Ascending aorta (tissue), 2 donors: ENCODE data around the gene CEACAM20. TPM values are rescaled to one million over a fixed set of nuclear protein-coding genes. Genes with fewer than 3 reads are reported as not detected.

Experiments
- DNase-seq, 2 donors: peaks; one replicate each; pipeline ENCODE4 v3.0.0-alpha.2; 2019; ENCODE audit warnings: low spot score in 2 of 2
- H3K27ac ChIP-seq, 2 donors: fragments of 200-600 bp; sonication (generic); one replicate each; pipeline ENCODE4 v1.5.1; 2016 to 2017; ENCODE audit warnings: mild to moderate bottlenecking in 1 of 2
- H3K27me3 ChIP-seq: fragments of 200-600 bp; sonication (generic); one replicate; pipeline ENCODE4 v1.5.1; 2017
- H3K36me3 ChIP-seq, 2 donors: fragments of 200-600 bp; sonication (generic); one replicate each; pipeline ENCODE4 v1.5.1; 2016
- H3K4me1 ChIP-seq, 2 donors: fragments of 200-600 bp; sonication (generic); one replicate each; pipeline ENCODE4 v1.5.1; 2016 to 2017; ENCODE audit warnings: mild to moderate bottlenecking in 1 of 2
- H3K4me3 ChIP-seq, 2 donors: fragments of 200-600 bp; sonication (generic); one replicate each; pipeline ENCODE4 v1.5.1; 2016 to 2017; ENCODE audit warnings: mild to moderate bottlenecking in 1 of 2
- H3K9me3 ChIP-seq, 2 donors: fragments of 200-600 bp; sonication (generic); one replicate each; pipeline ENCODE4 v1.5.1; 2016
- intact Hi-C: fragments of 100-400 bp; cut with DNase I; formaldehyde crosslinking; loops from one replicate; pipeline ENCODE4 v1.15.1; 2023
- total RNA-seq: library from RNA; depleted of rRNA; stranded (reverse); fragments of >200 nt; gene quantifications from one replicate; pipeline ENCODE4 v1.1.0, GENCODE V29; 2016
- TF ChIP-seq, protein P1 (sequence below), 3 experiments: fragments of 200-600 bp in 2 of 3; fragments of 450-650 bp in 1 of 3; sonication (generic) in 2 of 3; IDR thresholded peaks; one replicate each; pipeline ENCODE4 v1.5.1; 2016 to 2019; ENCODE audit warnings: antibody characterized with exemption in 3 of 3, mild to moderate bottlenecking in 1 of 3, moderate library complexity in 1 of 3

Gene CEACAM20
- total RNA-seq, 1 donor from 2014 or later = not detected

DNA sequence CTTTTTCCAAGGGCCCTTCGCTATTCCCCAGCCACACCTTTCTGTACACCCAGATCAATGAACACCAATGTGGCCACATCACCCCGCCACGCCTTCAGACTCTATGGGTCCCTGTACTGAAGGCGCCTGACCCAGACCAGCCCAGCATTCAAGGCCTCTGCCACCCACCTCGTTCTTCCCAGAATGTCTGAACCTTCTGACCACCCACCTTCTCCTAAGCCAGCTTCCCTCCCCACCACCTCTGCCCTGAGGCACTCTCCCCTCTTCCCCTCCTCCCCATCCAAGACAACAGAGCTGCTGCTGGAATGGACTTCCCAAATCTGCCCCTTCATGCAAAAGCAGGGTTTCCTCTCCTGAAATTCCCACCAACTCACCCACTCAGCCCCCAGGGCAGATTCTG is 3.3 kb upstream of the CEACAM20 start:
- Histone ChIP-seq H3K36me3 (no peaks in the 10 kb centered on the region), H3K9me3 (no peaks in the 10 kb centered on the region), H3K4me1 (no peaks in the 10 kb centered on the region), H3K27me3 (no peaks in the 10 kb centered on the region), H3K4me3 (no peak overlapping the region), H3K27ac (no peak overlapping the region)
- DNase-seq = no peak
- TF ChIP-seq, protein P1, sequence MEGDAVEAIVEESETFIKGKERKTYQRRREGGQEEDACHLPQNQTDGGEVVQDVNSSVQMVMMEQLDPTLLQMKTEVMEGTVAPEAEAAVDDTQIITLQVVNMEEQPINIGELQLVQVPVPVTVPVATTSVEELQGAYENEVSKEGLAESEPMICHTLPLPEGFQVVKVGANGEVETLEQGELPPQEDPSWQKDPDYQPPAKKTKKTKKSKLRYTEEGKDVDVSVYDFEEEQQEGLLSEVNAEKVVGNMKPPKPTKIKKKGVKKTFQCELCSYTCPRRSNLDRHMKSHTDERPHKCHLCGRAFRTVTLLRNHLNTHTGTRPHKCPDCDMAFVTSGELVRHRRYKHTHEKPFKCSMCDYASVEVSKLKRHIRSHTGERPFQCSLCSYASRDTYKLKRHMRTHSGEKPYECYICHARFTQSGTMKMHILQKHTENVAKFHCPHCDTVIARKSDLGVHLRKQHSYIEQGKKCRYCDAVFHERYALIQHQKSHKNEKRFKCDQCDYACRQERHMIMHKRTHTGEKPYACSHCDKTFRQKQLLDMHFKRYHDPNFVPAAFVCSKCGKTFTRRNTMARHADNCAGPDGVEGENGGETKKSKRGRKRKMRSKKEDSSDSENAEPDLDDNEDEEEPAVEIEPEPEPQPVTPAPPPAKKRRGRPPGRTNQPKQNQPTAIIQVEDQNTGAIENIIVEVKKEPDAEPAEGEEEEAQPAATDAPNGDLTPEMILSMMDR (IDR thresholded peaks at IDR 0.05) = no peak
- intact Hi-C loops = no loop called here

- Histone ChIP-seq H3K4me1 (no peaks in the 10 kb centered on the region), H3K4me3 (no peak overlapping the region), H3K27ac (no peak overlapping the region), H3K27me3 (no peaks in the 10 kb centered on the region), H3K9me3 (no peaks in the 10 kb centered on the region), H3K36me3 (no peaks in the 10 kb centered on the region)
- TF ChIP-seq, protein P1 (IDR thresholded peaks at IDR 0.05) = no peak
- DNase-seq = no peak
- intact Hi-C loops = no loop called here
Observed at GRCh38 chr19:44530777-44531176, 1.3 kb upstream of the CEACAM20 start.

GRCh38 chr19:44527554-44527953 is 1.9 kb downstream of the CEACAM20 start:
- no peak overlapping the region for H3K4me3 ChIP-seq

GRCh38 chr19:44525721-44526430 is 3.6 kb downstream of the CEACAM20 start:
- Histone ChIP-seq H3K27me3 (no peaks in the 10 kb centered on the region), H3K4me1 (no peaks in the 10 kb centered on the region), H3K27ac (no peak overlapping the region), H3K36me3 (no peaks in the 10 kb centered on the region), H3K9me3 (no peaks in the 10 kb centered on the region), H3K4me3 (no peak overlapping the region)
- TF ChIP-seq, protein P1 (IDR thresholded peaks at IDR 0.05) = no peak
- no peak for DNase-seq
- intact Hi-C loops = no loop called here

More at GRCh38 chr19:44527554-44527953, 1.9 kb downstream of the CEACAM20 start:
- Histone ChIP-seq H3K9me3 (no peaks in the 10 kb centered on the region), H3K27ac (no peak overlapping the region), H3K36me3 (no peaks in the 10 kb centered on the region), H3K4me1 (no peaks in the 10 kb centered on the region), H3K27me3 (no peaks in the 10 kb centered on the region)
- no peak for DNase-seq
- TF ChIP-seq, protein P1 (IDR thresholded peaks at IDR 0.05) = no peak
- intact Hi-C loops = no loop called here

- intact Hi-C loops = no loop called here
- H3K27ac ChIP-seq = no peak overlapping the region
- H3K4me1 ChIP-seq = no peaks in the 10 kb centered on the region
- H3K4me3 ChIP-seq = no peak overlapping the region
- no peaks in the 10 kb centered on the region for H3K9me3 ChIP-seq
- no peak for DNase-seq
- H3K27me3 ChIP-seq = no peaks in the 10 kb centered on the region
- H3K36me3 ChIP-seq = no peaks in the 10 kb centered on the region
- TF ChIP-seq, protein P1 (IDR thresholded peaks at IDR 0.05) = no peak
Observed at GRCh38 chr19:44521370-44521769, 8.1 kb downstream of the CEACAM20 start.
